ENCODE measurements around the gene MED9.

GRCh38 chr17:17505610-17506171 lies 28.9 kb downstream of the MED9 start:
- no peak for TF ChIP-seq POLR2A (IDR thresholded peaks at IDR 0.05)
- no peak for TF ChIP-seq CTCF (IDR thresholded peaks at IDR 0.05)
